OCI-LY1 (cell line): ENCODE data around the gene SLC2A4.

ENCODE experiments used
- CTCF ChIP-seq: fragments of 200-600 bp; sonication (generic), shearing (Covaris generic); IDR thresholded peaks from 2 replicates; pipeline ENCODE4 v1.5.1; 2017; ENCODE audit warnings: mild to moderate bottlenecking, antibody characterized with exemption, low read length, moderate library complexity, mixed read lengths
- EZH2 ChIP-seq: fragments of 200-600 bp; sonication (generic), shearing (Covaris generic); IDR thresholded peaks from 2 replicates; pipeline ENCODE4 v1.8.0; 2017; ENCODE audit warnings: borderline replicate concordance, mixed run types, mild to moderate bottlenecking, antibody characterized with exemption, low read length, moderate library complexity, mixed read lengths

- TF ChIP-seq CTCF = no peak
- no peak for TF ChIP-seq EZH2
These were observed 22.7 kb downstream of the SLC2A4 start for GRCh38 chr17:7304179-7304578.
